GM18517 (cell line): Measurements from ENCODE around the gene SPECC1.
"Not testable (repeated sequence)": the region's sequence is repeated elsewhere in the genome, so short reads cannot be mapped to it uniquely, and the experiment has no call there.

ENCODE experiments used
- ATAC-seq: cut with Tn5 transposase; IDR thresholded peaks from one replicate; pipeline ENCODE4 v1.9.1; 2021; ENCODE audit warnings: mild to moderate bottlenecking, moderate library complexity; ENCODE audit not compliant: unreplicated experiment

The SPECC1 gene

GRCh38 chr17:20226814-20227482 lies 217.8 kb downstream of the SPECC1 start:
- ATAC-seq, result peak; percentile 55

DNA sequence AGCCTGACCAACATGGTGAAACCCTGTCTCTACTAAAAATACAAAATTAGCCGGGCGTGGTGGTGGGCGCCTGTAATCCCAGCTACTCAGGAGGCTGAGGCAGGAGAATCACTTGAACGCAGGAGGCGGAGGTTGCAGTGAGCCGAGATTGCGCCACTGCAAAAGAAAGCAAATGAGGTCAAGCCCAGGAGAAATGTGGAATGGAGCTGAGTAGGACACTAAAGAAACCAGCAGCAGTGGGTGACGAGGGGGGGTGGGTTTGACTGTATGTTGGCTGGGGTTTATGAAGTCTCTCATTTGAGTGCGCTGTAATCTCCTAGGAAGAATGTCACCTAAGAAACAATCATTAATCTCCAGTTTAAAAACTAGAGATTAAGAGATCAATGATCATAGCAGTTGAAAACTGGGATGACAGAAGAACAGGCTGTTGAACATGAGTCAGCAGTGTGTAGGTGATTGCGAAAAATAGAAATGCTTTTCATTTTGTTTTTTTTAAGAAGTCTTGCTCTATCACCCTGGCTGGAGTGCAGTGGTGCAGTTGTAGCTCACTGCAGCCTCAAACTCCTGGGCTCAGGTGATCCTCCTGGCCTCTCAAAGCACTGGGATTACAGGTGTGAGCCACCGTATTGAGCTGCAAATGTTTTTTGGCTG lies 218.7 kb downstream of the SPECC1 start:
- not testable (repeated sequence) for ATAC-seq

GRCh38 chr17:20228410-20228809 lies 219.3 kb downstream of the SPECC1 start:
- no peak for ATAC-seq

DNA sequence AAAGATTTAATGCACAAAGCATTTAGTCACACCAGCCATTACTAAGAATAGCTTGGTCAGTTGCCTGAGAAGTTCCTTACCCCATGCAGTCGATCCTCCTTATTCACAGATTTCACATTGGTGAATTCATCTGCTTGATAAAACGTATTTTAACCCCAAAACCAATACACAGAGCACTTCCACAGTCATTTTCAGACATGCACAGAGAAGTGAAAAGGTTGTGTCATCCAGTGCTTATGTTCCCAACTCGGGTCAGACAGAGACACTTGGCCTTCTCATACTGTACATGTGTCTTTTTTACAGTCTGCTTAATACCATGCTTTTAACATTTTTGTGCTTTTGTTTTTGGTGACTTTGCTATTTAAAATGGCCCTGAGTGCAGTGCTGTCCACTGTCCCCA lies 219.7 kb downstream of the SPECC1 start:
- ATAC-seq, result no peak

DNA sequence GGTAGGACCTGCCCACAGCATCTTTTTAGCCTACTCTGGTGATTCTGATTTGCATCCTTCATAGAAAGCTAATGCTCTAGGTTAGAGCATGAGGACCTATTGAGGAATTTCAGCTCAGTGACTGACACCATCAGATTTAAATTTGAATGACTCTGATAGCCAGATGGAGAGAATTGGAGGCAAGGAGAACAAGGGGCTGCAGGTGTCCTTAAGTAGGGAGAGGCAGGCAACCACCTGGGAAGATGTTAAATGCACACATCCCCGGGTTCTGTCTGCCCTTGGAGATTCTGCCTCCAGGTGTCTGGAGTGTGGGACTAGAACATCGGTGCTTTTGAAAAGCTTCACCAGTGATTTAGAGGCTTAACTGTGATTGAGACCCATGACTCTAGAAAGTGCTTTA lies 221.8 kb downstream of the SPECC1 start:
- ATAC-seq, result no peak

DNA sequence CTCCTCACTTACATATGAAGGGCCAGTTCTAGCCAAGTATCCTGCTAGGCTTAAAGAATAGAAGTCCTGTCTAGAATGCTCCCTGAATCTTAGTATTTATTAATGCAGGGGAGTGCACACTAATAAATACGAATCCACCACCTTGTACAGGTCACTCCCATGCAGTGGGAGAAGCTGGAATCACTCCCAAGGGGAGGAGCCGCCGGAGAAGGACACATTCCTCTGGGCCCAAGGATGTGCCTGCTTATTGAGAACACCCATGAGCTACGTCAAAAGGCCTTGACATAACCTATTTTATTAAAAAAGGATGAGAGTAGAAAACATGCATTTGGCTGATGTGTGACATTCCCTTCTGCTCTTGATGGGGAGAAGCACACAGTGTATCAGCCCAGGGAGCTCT lies 223.5 kb downstream of the SPECC1 start:
- ATAC-seq, result no peak

DNA sequence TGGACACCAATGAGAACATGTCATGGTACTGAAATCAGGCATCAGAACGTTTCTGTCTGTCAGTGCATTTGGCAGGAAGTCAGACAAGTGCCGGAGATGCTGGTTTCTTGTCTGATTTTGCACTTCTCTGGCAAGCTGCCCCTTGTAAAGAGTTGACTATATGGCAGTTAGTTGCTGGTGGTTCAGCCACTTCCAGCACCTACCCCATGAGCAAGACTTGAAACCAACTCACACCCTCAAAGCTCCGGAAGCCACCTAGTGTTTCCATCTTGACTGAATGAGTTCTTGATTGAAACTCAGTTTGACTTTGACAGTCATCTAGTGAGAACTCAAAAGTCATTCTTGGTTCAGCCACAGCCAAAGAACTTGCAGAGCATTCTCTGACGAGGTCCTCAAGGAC lies 225.1 kb downstream of the SPECC1 start:
- ATAC-seq, result no peak

GRCh38 chr17:20235747-20236146 lies 226.6 kb downstream of the SPECC1 start:
- ATAC-seq, result no peak

DNA sequence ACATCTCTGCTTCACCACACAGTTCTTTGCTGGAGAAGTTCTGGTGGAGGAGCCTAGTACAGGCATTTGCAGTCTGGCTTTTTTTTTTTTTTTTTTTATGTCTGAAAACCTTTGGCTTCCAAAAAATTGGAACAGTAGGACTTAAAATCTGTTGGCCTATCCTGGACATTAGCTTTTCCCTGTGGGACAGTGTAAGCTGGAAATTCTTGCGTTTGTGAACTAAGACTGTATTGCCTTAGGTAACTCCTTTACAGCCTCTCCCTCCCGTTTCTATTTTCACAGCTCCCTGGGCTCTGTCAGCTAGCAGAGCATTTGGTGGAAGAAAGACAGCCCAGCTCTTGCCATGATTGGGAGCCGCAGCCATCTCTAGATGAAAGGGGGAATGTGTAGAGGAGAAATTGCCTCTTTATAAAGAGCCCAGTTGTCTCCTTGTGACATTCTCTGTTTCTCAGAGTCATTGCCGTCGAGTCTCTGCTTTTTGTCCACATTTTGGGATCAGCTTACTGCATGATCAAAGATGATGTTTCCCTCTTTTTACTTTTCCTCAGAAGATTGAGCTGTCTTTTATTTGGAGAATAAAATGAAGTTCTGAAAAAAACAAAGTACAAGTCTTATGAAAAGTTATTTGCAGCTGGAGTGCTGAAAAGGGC lies 227.5 kb downstream of the SPECC1 start:
- ATAC-seq, result no peak

GRCh38 chr17:20239776-20240175 lies 230.6 kb downstream of the SPECC1 start:
- ATAC-seq, result not testable (repeated sequence)

GRCh38 chr17:20241855-20242254 lies 232.7 kb downstream of the SPECC1 start:
- ATAC-seq, result no peak

GRCh38 chr17:20242271-20242670 lies 233.1 kb downstream of the SPECC1 start:
- ATAC-seq, result no peak

- ATAC-seq, result no peak
Measured at GRCh38 chr17:20243524-20243923, 234.4 kb downstream of the SPECC1 start.

DNA sequence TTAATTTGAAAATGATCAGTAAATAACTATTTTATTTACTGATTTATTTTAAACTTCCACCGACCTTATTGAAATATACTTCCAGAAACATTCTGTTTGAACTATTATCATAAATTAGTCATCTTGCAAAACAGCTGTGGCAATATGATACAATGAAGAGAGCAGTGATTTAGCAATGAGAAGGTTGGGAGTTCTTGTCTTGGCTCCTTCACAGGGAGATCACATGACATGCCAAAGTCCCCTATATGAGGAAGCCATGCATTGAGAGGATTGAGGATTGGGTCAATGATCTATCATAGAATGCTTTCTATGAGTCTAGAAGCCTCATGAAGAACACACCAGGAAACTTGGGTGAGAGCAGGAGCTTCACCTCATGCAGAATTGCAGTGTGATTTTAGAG lies 235.5 kb downstream of the SPECC1 start:
- ATAC-seq, result no peak

DNA sequence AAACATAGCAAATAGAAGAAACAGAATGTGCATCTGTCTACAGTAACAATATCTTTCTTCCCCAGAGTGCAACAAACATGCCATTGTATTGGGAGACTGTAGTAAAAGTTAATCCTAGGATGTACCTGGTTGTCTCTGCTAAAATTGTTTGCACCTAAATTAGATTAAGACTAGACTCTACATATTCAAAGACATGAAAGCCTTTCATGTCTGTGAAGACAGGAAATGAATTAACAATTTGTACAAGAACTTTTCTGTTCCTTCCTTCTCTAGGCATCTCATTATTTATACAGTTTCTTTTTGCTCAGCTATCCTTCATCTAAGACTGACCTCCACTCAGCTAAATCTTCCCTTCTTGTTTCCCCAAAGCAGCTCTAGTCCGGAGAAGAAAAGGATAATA lies 237.5 kb downstream of the SPECC1 start:
- ATAC-seq, result no peak

- ATAC-seq, result no peak
Measured at GRCh38 chr17:20253323-20253722, 244.2 kb downstream of the SPECC1 start.

- ATAC-seq, result no peak
Measured at GRCh38 chr17:20254541-20254940, 245.4 kb downstream of the SPECC1 start.

DNA sequence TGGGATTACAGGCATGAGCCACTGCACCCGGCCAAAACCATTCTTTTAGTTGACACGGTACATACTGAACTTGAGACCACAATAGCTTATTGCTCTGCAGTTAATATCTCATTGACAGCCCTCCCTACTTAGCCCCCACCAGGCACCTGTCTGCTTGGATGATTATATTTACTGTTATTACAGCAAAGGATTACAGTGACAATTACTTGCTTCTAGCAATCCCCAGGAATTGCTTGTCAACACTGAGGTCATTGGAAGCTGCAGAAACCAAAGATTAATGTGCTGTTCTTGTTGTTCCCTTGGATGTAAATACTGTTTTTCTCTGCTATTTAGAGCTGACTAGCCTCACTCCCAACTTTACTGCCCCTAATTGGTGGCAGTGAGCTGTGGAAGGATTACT lies 247.0 kb downstream of the SPECC1 start:
- no peak for ATAC-seq

- no peak for ATAC-seq
Measured at GRCh38 chr17:20257008-20257407, 247.8 kb downstream of the SPECC1 start.

DNA sequence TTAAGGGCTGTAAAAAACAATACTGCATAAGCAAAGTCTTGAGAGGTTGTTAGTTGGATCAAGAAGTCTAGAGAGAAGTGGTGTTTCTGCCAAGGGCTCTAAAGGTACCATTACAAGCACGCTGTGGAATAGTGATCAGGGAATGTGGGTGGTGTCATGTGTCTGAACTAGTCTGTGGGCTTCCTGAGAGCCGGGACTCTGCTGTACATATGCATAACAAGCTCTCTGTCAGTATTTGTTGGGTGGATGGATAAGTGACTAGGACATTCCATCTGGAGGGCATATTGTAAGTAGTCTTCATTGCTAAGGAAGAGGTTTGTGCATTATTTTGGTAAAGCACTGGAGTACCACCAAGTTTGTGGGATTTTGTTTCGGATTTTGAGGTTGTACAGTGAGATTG lies 248.6 kb downstream of the SPECC1 start:
- ATAC-seq, result no peak

DNA sequence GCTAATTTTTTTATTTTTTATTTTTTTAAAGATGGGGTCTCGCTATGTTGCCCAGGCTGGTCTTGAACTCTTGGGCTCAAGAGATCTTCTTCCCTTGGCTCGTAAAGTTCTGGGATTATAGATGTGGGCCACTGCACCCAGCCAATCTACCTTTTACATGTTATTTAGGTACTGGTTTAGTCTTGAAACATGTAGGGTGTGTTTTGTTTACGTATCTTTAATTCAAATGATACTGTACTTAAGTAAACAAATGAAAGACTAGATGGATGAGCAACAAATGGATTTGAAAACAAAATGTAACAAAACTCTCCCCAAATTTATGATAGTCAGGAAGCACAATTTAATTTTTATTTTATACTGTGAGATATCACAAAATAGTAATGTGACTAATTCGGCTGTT lies 250.5 kb downstream of the SPECC1 start:
- no peak for ATAC-seq

DNA sequence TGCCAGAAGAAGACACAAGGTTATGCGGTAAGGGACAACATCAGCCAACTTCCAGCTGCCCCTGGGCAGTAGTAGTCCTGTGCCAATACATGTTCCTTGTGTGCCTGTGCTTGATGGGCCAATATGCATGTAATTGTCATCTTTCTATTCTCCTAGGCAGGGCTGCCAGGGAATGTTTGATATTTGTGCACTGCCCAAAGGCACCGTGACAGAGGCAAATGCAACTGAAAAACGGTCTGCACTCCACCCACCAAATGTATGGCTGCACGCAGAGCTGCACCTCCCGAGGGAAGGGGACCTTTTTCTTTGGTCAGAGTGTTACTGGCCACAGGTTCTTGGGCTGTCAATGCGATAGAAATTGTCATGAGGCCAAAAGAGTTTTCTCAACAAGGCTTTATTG lies 251.1 kb downstream of the SPECC1 start:
- ATAC-seq, result no peak
